ENCODE data around the gene R3HDM2. TPM values are rescaled to one million over a fixed set of nuclear protein-coding genes. Genes with fewer than 3 reads are reported as not detected.
A peak's percentile ranks its signal among the peaks of the same experiment; 100 is the strongest.

R3HDM2 gene
- total and polyA plus RNA-seq, 2 donors (not counting 1 experiment from before 2014, with no cell fraction given) = 21.3 to 22.8 TPM

GRCh38 chr12:57433370-57433769 is 2.5 kb upstream of the R3HDM2 start:
- Histone ChIP-seq H3K4me2 (ENCODE audit: extremely low read depth, insufficient read depth, low read length) (no peak overlapping the region), H3K4me1 (ENCODE audit: control insufficient read depth, extremely low read depth, insufficient read depth, low read length) (no peaks in the 10 kb centered on the region), H3K4me3 (replicated peaks in 1 of 4; ENCODE audit: control extremely low read depth in 1 of 4, insufficient read depth in 1 of 4, low read depth in 3 of 4, low read length in 4 of 4) (no peak overlapping the region), H3K9me3 (ENCODE audit: control insufficient read depth, insufficient read depth, low read depth, low read length) (no peaks in the 10 kb centered on the region), H3K79me2 (ENCODE audit: control insufficient read depth, insufficient read depth, low read length) (peaks cover 18% of the 10 kb centered on the region), H2AFZ (ENCODE audit: low read length) (no peak overlapping the region), H3K9ac (ENCODE audit: insufficient read depth, low read length) (no peak overlapping the region), H4K20me1 (ENCODE audit: control insufficient read depth, extremely low read depth, insufficient read depth, low read length) (no peaks in the 10 kb centered on the region), H3K36me3 (ENCODE audit: control insufficient read depth, insufficient read depth, low read length) (no peaks in the 10 kb centered on the region), H3K27me3 (ENCODE audit: control insufficient read depth, insufficient read depth, low read length) (no peaks in the 10 kb centered on the region), H3K27ac (ENCODE audit: insufficient read depth, low read length) (no peak overlapping the region)
- no peak for TF ChIP-seq CTCF (conservative IDR thresholded peaks at IDR 0.05 in 1 of 2, IDR thresholded peaks at IDR 0.05 in 1 of 2; ENCODE audit: low read depth in 1 of 2, low read length in 2 of 2)
- TF ChIP-seq EZH2 (IDR thresholded peaks at IDR 0.05; ENCODE audit: low read length, missing control alignments) = no peak
- DNase-seq (ENCODE audit: low read depth in 2 of 2) = no peak

DNA sequence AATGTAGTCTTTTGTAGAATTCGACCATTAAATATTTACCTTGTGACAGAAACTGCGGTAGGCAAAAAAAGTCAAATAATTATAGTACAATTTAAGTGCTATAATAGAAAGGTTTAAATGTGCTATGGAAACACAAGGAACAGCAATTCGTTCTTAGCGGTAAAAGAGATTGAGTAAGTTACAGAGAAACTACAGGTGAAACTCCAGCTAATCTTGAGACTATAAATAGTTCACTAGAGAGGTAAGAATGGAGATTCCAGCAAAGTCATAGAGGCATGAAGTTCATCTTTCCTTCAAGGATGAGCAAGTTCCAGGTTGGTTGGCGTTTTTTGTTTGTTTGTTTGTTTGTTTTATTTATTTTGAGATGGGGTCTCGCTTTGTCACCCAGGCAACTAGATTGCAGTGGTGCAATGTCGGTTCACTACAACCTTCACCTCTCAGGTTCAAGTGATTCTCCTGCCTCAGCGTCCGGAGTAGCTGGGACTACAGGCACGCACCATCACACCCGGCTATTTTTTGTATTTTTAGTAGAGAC is 878 bp upstream of the R3HDM2 start:
- Histone ChIP-seq H3K27me3 (ENCODE audit: control insufficient read depth, insufficient read depth, low read length) (no peaks in the 10 kb centered on the region), H3K9me3 (ENCODE audit: control insufficient read depth, insufficient read depth, low read depth, low read length) (no peaks in the 10 kb centered on the region), H3K4me3 (replicated peaks in 1 of 4; ENCODE audit: control extremely low read depth in 1 of 4, insufficient read depth in 1 of 4, low read depth in 3 of 4, low read length in 4 of 4) (peak overlapping the region in 3 of 4 experiments; percentile 70 to 78 (median 74)), H3K36me3 (ENCODE audit: control insufficient read depth, insufficient read depth, low read length) (no peaks in the 10 kb centered on the region), H3K4me2 (ENCODE audit: extremely low read depth, insufficient read depth, low read length) (peak overlapping the region; percentile 90), H3K27ac (ENCODE audit: insufficient read depth, low read length) (peak overlapping the region; percentile 90), H3K9ac (ENCODE audit: insufficient read depth, low read length) (no peak overlapping the region), H3K4me1 (ENCODE audit: control insufficient read depth, extremely low read depth, insufficient read depth, low read length) (no peaks in the 10 kb centered on the region), H2AFZ (ENCODE audit: low read length) (peak overlapping the region; percentile 94), H3K79me2 (ENCODE audit: control insufficient read depth, insufficient read depth, low read length) (peaks cover 20% of the 10 kb centered on the region), H4K20me1 (ENCODE audit: control insufficient read depth, extremely low read depth, insufficient read depth, low read length) (no peaks in the 10 kb centered on the region)
- no peak for DNase-seq (ENCODE audit: low read depth in 2 of 2)
- no peak for TF ChIP-seq CTCF (conservative IDR thresholded peaks at IDR 0.05 in 1 of 2, IDR thresholded peaks at IDR 0.05 in 1 of 2; ENCODE audit: low read depth in 1 of 2, low read length in 2 of 2)
- TF ChIP-seq EZH2 (IDR thresholded peaks at IDR 0.05; ENCODE audit: low read length, missing control alignments) = no peak

DNA sequence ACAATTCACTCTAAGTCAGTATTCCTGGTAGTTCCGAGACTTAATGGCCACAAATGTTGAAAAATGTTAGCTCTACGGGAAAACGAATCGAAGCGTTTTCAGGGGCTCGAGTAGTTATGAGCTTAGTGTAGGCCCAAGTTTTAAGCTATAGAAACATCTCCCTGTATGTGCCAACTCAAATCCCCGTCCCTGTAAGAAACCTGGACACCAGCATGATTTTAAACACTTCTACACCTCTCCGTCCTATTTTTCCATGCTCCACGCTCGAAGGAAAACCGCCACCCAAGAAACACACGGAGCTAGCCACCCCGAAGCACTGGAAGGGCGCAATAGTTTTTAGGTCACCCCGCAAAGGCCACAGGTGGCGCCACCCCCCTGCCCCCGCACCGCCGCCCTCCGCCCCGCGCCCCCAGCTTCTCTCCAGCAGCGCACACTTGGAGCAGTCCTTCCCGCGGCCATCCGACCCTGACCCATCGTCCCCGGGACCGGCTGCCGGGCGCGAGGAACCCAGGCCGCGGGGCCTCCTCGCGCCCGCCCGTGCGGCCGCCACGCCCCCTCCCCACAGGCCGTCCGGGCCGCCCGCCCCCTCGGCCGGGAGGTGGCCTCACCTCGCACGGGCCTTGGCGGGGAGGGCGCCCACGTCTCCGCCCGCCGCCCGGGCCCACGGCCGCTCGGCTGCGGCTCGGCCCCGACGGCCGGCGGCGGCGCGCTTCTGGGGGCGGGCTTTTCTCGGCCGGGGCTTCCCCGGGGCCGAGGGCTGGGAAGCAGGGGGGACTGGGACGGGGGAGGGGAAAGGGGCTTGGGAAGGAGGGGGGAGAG is 522 bp downstream of the R3HDM2 start:
- H3K9me3 ChIP-seq (ENCODE audit: control insufficient read depth, insufficient read depth, low read depth, low read length) = no peaks in the 10 kb centered on the region
- H3K4me1 ChIP-seq (ENCODE audit: control insufficient read depth, extremely low read depth, insufficient read depth, low read length) = no peaks in the 10 kb centered on the region
- peak overlapping the region; percentile 80 for H3K4me2 ChIP-seq (ENCODE audit: extremely low read depth, insufficient read depth, low read length)
- peak; percentile 37 to 44 for DNase-seq (ENCODE audit: low read depth in 2 of 2)
- H3K27me3 ChIP-seq (ENCODE audit: control insufficient read depth, insufficient read depth, low read length) = no peaks in the 10 kb centered on the region
- peak overlapping the region; percentile 70 to 94 (median 72) for H3K4me3 ChIP-seq (replicated peaks in 1 of 4; ENCODE audit: control extremely low read depth in 1 of 4, insufficient read depth in 1 of 4, low read depth in 3 of 4, low read length in 4 of 4)
- H3K36me3 ChIP-seq (ENCODE audit: control insufficient read depth, insufficient read depth, low read length) = no peaks in the 10 kb centered on the region
- H4K20me1 ChIP-seq (ENCODE audit: control insufficient read depth, extremely low read depth, insufficient read depth, low read length) = no peaks in the 10 kb centered on the region
- H3K79me2 ChIP-seq (ENCODE audit: control insufficient read depth, insufficient read depth, low read length) = peaks cover 27% of the 10 kb centered on the region
- H2AFZ ChIP-seq (ENCODE audit: low read length) = peak overlapping the region; percentile 5
- peak overlapping the region; percentile 79 for H3K9ac ChIP-seq (ENCODE audit: insufficient read depth, low read length)
- peak overlapping the region; percentile 86 for H3K27ac ChIP-seq (ENCODE audit: insufficient read depth, low read length)
- TF ChIP-seq EZH2 (IDR thresholded peaks at IDR 0.05; ENCODE audit: low read length, missing control alignments) (no peak), CTCF (conservative IDR thresholded peaks at IDR 0.05 in 1 of 2, IDR thresholded peaks at IDR 0.05 in 1 of 2; ENCODE audit: low read depth in 1 of 2, low read length in 2 of 2) (no peak)

All from fibroblast of lung (primary cell).